Measurements from ENCODE around the gene CEP295NL. TPM values are rescaled to one million over a fixed set of nuclear protein-coding genes. Genes with fewer than 3 reads are reported as not detected.

Gene CEP295NL
- total and polyA plus RNA-seq, 2 of the 13 experiments (the other 11 are each of a cell fraction or from before 2014, with no cell fraction given), result not detected

- intact Hi-C loops (cut with micrococcal nuclease; ENCODE audit: unreplicated experiment), result no loop called here
- ATAC-seq (no peak), FAIRE-seq (no peak), DNase-seq (ENCODE audit: low spot score) (no peak)
- H3K4me3 ChIP-seq (replicated peaks in 1 of 3; ENCODE audit: insufficient read depth in 1 of 3, low read depth in 2 of 3, low read length in 3 of 3), result no peak overlapping the region
- H3K36me3 ChIP-seq (replicated peaks in 1 of 2; ENCODE audit: control insufficient read depth in 1 of 2, insufficient read depth in 2 of 2, low read length in 2 of 2), result no peaks in the 10 kb centered on the region; a peak in 1 of 5 replicates
- H3K9me3 ChIP-seq (ENCODE audit: low read length), result no peaks in the 10 kb centered on the region
- no peak overlapping the region for H3K9ac ChIP-seq (ENCODE audit: insufficient read depth, low read depth, low read length)
- H3K4me1 ChIP-seq (ENCODE audit: insufficient read depth, low read length), result 0 out of 2 replicates have a peak, but pooled peaks cover 6% of the 10 kb centered on the region
- no peaks in the 10 kb centered on the region for H4K20me1 ChIP-seq (ENCODE audit: insufficient read depth, low read length)
- WGBS (ENCODE audit: low lambda C conversion rate), result 97% methylated on average over 14 of the region's 14 CpGs
- H3K27me3 ChIP-seq (ENCODE audit: control insufficient read depth in 1 of 2, insufficient read depth in 2 of 2, low read length in 2 of 2), result no peaks in the 10 kb centered on the region
- H3K4me2 ChIP-seq (ENCODE audit: low read depth, low read length), result no peak overlapping the region
- no peak overlapping the region for H2AFZ ChIP-seq (ENCODE audit: low read length)
- no peaks in the 10 kb centered on the region for H3K79me2 ChIP-seq (ENCODE audit: insufficient read depth, low read length)
- TF ChIP-seq ZNF747 (CRISPR knock-in tag; IDR thresholded peaks at IDR 0.05; ENCODE audit: borderline replicate concordance) (no peak), ZNF230 (CRISPR knock-in tag; IDR thresholded peaks at IDR 0.05) (no peak), SKI (IDR thresholded peaks at IDR 0.05; ENCODE audit: partially characterized antibody) (no peak), HDAC2 (CRISPR knock-in tag; IDR thresholded peaks at IDR 0.05) (no peak), TCF7L2 (IDR thresholded peaks at IDR 0.05; ENCODE audit: low read depth, low read length) (no peak), IRF2 (CRISPR knock-in tag; IDR thresholded peaks at IDR 0.05) (no peak), MXD4 (CRISPR knock-in tag; IDR thresholded peaks at IDR 0.05) (no peak), AFF4 (CRISPR knock-in tag; IDR thresholded peaks at IDR 0.05) (no peak), ZNF501 (CRISPR knock-in tag; IDR thresholded peaks at IDR 0.05) (no peak), ZBTB33 (CRISPR knock-in tag; IDR thresholded peaks at IDR 0.05) (no peak), CEBPB (IDR thresholded peaks at IDR 0.05; ENCODE audit: borderline replicate concordance, low read depth, low read length) (no peak)
- no TSS peak for BruUV-seq (replicated peaks)
- POLR2A ChIA-PET, result interaction anchor here (0.6 to 1.1 kb wide), 2 partner anchors 26 to 260 kb away, joined by 3 to 4 read pairs; no protein-coding TSS in a partner anchor
- in situ Hi-C loops (cut with HindIII; ENCODE audit: extremely low pct_ligation_motif_present, low pct_unique_long_range_greater_than_20kb), result no loop called here
- no peak overlapping the region for H3K27ac ChIP-seq (ENCODE audit: extremely low read length, insufficient read depth, low read length)
- CTCF ChIA-PET (ENCODE audit: low intra/inter-chr PET ratio, low total read pairs), result no interaction called here
These were observed 10.9 kb downstream of the CEP295NL start for GRCh38 chr17:78892062-78892456.

Data from HepG2 (cell line).